Ammon's horn (tissue), 1 donor: Measurements from ENCODE around the gene MARCHF10.
"Not testable (repeated sequence)": the region's sequence is repeated elsewhere in the genome, so short reads cannot be mapped to it uniquely, and the experiment has no call there.

Experiments used
- DNase-seq: peaks from one replicate; pipeline ENCODE4 v3.0.0-alpha.2; 2016; ENCODE audit warnings: low spot score

Gene MARCHF10

GRCh38 chr17:62717889-62718288 lies 90.2 kb downstream of the MARCHF10 start:
- DNase-seq: no peak

DNA sequence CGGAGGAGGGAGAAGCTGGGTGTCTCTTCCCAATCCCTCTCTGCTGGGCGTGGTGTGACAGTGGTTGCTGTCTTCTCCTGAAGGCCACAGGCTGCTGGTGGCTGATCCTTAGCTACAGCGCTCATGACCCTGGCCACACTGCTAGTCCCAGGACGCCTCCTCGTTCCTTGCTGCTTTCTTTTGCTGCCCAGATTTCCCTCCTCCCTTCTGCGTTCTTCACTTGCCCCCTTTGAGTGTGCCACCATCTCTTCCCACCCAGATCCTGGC lies 90.6 kb downstream of the MARCHF10 start:
- no peak for DNase-seq

DNA sequence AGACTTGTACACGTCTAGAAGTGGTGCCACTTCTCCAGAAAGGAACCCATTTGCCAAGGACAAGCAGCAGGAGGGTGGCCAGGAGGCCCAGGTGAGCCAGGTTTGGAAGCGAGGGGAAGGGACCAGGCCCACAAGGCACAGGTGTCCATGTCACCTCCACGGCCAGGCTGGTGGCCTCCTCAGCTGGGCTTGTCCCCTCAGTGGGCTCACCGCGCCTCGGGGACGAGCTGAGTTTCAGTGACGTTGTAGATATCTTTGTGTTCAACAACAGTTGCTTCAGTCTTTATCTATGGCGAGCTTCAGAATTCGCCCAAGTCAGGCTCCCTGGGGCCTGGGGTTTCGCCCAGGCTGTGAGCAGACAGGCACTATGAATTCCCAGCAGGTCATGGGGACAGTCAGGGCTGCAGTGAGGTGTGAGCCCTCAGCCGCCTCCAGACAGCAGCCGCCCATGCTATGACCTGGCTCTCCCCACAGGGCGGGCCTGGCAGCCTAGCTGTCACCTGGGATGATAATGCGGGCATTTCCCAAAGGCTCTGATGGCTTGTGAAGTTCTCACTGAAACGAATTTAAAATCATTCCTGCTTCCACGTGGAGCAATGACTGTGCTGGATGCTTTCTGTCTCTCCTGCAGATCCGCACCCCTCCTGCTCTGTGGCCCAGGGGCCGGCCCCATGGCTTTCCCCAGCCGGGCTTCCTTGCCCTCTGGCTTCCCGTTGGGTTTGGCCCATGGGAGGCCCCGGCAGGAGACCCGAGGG lies 91.1 kb downstream of the MARCHF10 start:
- no peak for DNase-seq

- no peak for DNase-seq
Observed at GRCh38 chr17:62715882-62716390, 92.2 kb downstream of the MARCHF10 start.

DNA sequence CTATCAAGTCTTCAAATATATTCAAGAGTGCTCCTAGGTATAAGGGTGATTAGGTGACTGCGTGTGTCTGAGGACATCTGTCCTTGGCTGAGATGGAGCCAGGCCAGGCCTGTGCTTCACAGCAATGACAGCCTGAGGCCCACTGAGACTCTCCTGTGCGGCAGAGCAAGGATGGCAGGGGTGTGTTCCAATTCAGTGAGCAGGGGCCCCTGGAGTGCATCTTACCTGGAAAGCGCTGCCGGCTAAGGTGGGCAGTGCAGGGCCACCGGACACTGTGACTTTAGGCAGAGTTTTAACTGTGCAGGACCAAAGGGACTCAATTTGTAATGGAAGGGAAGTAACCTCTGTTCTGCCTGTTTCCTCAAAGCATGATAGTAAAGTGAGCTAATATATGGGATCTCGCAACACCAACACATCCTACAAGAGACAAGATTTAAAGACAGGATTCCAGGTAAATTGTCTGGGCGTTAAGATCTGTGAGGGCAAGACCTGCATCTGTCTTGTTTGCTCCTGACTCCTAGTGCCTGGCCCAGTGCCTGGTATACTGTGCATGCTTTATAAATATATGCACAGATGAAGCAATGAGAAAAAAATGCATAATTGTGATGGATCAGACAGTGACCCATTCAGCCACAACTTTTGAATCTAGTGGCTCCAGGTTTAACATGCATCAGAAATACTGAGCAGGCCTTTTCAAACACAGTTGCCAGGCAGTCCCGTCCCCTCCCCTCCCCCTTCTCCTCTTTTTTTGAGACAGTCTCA lies 93.9 kb downstream of the MARCHF10 start:
- no peak for DNase-seq

DNA sequence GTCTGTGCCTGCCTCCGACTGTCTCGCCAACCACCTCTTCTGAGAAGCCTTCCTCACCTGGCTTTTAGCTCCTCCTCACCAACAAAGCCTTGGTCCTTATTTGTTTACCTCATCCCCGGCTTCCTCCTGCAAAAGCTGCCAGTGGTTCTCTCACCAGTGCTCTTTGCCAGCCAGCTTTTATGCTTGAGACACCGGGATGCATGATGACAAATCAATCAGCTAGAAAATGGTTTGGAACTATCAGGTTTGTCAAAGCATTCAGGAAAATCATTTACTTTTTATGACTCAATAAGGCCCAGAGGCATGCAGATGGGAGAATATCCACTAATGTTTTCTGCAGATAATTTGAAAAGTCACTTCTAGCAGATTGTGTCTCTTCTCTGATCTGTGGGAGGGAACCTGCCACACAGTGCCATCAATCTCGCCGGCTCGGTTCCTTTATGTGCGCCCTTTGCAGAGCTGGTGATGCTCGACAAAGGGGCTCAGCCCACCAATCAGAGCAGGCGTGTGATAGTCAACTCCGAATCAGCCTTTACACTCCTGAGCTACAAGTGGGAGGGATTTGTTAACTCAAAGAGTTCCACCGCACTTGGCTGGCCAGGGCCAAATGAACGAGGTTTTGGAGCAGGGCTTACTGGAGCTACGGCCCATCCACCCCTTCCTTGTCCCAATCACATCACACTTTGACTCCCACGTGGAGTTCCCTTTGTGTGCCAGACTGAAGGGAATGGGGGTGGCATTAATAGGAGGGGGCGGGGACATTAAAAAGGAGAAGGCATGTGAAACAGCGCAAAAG lies 94.8 kb downstream of the MARCHF10 start:
- DNase-seq: peak; percentile 40

- DNase-seq: no peak
Observed at GRCh38 chr17:62712171-62712581, 95.9 kb downstream of the MARCHF10 start.

GRCh38 chr17:62708587-62708986 lies 99.5 kb downstream of the MARCHF10 start:
- no peak for DNase-seq

GRCh38 chr17:62707425-62707739 lies 100.7 kb downstream of the MARCHF10 start:
- DNase-seq: no peak

- no peak for DNase-seq
Observed at GRCh38 chr17:62706598-62707424, 101.3 kb downstream of the MARCHF10 start.

- DNase-seq: peak; percentile 89
Observed at GRCh38 chr17:62705778-62706597, 102.1 kb downstream of the MARCHF10 start.

- DNase-seq: no peak
Observed at GRCh38 chr17:62705156-62705777, 102.8 kb downstream of the MARCHF10 start.

GRCh38 chr17:62704381-62704971 lies 103.6 kb downstream of the MARCHF10 start:
- DNase-seq: no peak

DNA sequence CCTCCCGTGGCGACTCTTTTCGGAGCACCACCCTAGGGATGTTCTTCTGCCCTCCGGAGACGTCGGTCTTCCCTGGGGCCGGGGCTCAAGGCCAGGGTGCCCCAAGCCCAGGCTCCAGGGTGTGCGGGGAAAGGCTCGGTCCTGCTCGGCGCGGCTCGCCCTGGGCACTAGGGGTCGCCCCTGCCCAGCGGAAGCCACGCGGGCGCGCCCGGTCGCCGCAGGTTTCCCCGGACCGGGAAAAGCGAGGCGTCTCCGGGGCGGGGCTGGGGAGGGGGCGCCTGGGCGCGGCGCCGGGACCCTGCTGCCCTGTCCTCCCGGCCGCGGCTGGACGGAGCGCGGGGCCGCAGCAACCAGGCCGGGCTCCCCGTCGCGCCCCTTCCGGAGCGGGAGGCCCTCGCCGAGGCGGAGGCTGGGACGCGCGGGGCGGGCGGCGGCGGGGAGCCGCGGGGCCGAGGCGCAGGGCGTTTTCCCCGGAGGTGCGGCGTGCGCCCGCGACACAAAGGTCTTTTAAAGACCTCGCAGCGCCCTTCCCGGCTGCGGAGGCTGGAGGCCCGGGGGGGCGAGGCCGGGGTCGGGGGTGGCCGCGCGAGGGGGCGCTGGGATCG lies 104.2 kb downstream of the MARCHF10 start:
- DNase-seq: peak; percentile 78

GRCh38 chr17:62703261-62703775 lies 104.8 kb downstream of the MARCHF10 start:
- no peak for DNase-seq

DNA sequence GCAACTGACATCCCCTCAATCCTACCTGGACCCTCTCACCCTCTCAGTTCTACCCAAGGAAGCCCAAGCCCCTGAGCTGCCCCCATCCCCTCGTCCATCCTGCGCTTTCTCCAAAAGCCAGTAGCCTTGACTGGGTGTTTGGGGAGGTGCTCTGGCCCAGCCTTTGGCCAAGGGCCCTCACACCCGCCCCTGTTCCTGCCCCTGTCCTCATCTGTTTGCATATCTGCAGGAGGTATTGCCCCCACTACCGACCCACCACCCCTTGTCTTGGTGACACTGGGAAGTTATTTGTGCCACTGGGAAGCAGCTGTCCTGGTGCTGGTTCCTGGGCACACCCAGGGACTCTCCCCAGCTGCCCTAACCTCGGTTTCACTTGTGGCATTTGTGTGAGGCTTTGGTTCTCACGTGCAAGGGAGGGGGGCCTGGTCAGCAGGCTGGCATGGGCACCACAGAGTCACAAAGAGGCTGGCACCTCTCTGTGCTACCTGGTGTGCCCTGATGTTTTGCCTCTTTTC lies 105.3 kb downstream of the MARCHF10 start:
- DNase-seq: no peak

DNA sequence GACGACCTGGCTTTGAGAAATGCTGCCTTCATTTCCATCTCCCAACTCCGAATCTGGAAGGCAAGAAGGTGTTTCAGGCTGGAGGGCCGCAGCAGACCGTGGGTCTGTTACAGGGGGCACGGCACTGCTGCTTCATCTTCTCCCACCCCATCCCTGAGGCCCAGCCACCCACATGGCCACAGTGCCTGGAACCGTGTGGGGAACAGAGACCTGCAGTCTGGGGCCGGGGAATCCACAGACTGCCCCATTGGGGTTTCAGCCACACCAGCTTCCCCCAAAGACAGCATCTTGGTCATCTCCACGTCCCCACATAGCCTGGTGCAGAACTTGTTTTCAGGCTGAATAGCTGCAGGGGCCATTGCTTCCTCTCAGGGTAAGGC lies 106.4 kb downstream of the MARCHF10 start:
- no peak for DNase-seq

GRCh38 chr17:62700964-62701705 lies 107.0 kb downstream of the MARCHF10 start:
- DNase-seq: no peak

GRCh38 chr17:62698459-62698858 lies 109.7 kb downstream of the MARCHF10 start:
- not testable (repeated sequence) for DNase-seq
